Nephron progenitor cell (in vitro differentiated cells): ENCODE data around the gene MAGI2.

Experiments
- DNase-seq: peaks from one replicate; pipeline ENCODE4 v3.0.0; 2021
- H3K27ac Mint-ChIP-seq: 2 replicates; pipeline ENCODE4 v1.8.0; 2021; ENCODE audit warnings: mild to moderate bottlenecking, moderate library complexity, mixed read lengths
- H3K27me3 Mint-ChIP-seq: 2 replicates; pipeline ENCODE4 v1.8.0; 2021; ENCODE audit warnings: mild to moderate bottlenecking, low read depth, mixed read lengths; ENCODE audit not compliant: poor library complexity
- H3K36me3 Mint-ChIP-seq: 2 replicates; pipeline ENCODE4 v1.8.0; 2021; ENCODE audit warnings: low read depth, mixed read lengths
- H3K4me1 Mint-ChIP-seq: 2 replicates; pipeline ENCODE4 v1.8.0; 2021; ENCODE audit warnings: mixed read lengths
- H3K4me3 Mint-ChIP-seq: 2 replicates; pipeline ENCODE4 v1.8.0; 2021; ENCODE audit warnings: mild to moderate bottlenecking, moderate library complexity, mixed read lengths
- H3K9me3 Mint-ChIP-seq: 2 replicates; pipeline ENCODE4 v1.8.0; 2021; ENCODE audit warnings: mild to moderate bottlenecking, moderate library complexity, mixed read lengths
- TF ChIP-seq, protein P1 (sequence below): fragments of 200-600 bp; sonication (generic); IDR thresholded peaks from 2 replicates; pipeline ENCODE4 v1.5.0; 2021; ENCODE audit warnings: antibody characterized with exemption

Gene MAGI2

DNA sequence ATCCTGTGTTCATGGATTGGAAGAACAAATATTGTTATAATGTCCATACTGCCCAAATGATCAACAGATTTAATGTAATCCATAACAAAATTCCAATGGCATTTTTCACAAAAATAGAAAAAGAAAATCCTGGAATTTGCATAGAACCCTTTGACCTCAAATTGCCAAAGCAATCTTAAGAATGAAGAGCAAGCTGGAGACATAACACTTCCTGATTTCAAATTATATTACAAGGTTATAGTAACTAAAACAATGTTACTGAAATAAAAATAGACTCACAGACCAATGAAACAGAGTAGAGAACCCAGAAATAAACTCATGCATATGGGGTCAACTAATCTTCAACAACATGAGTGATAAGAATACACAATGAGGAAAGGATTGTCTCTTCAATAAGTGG lies 1352.4 kb downstream of the MAGI2 start:
- Mint-ChIP-seq H3K4me1 (peaks cover 5% of the 10 kb centered on the region), H3K27ac (no peak overlapping the region), H3K9me3 (no peaks in the 10 kb centered on the region), H3K27me3 (peaks cover 7% of the 10 kb centered on the region), H3K4me3 (no peak overlapping the region), H3K36me3 (no peaks in the 10 kb centered on the region)
- DNase-seq = no peak
- TF ChIP-seq, protein P1, sequence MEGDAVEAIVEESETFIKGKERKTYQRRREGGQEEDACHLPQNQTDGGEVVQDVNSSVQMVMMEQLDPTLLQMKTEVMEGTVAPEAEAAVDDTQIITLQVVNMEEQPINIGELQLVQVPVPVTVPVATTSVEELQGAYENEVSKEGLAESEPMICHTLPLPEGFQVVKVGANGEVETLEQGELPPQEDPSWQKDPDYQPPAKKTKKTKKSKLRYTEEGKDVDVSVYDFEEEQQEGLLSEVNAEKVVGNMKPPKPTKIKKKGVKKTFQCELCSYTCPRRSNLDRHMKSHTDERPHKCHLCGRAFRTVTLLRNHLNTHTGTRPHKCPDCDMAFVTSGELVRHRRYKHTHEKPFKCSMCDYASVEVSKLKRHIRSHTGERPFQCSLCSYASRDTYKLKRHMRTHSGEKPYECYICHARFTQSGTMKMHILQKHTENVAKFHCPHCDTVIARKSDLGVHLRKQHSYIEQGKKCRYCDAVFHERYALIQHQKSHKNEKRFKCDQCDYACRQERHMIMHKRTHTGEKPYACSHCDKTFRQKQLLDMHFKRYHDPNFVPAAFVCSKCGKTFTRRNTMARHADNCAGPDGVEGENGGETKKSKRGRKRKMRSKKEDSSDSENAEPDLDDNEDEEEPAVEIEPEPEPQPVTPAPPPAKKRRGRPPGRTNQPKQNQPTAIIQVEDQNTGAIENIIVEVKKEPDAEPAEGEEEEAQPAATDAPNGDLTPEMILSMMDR = no peak

DNA sequence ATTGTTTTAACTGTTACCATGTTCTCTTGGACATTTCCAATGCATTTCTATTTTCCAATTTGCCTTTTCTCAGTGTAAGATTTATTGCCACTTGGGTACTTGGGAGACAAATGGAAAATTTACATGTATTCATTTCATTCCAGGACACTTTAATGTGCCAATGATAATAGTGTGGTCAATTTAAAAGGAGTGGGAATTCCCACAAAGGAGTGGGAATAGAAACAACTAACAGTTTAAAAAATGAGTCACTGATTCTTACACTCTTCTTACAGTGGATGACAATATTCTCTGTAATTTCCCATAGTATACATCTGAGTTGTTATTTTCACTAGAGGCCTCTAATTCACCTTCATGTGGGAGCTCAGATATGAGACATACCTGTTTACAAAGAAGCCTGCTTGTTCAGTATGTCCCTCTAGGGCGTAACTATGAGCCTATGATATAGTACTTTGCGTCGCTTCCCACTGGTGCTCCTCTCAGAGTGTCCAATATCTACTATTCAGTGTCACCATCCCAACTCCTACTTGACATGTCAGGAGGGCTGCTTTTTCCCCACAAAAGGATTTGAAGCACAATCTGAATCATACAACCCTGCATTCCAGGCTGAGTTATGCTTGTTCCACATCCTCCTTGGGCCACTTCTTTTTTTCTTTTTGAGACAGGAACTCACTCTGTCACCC lies 1353.6 kb downstream of the MAGI2 start:
- TF ChIP-seq, protein P1 = no peak
- no peak for DNase-seq
- peaks cover 10% of the 10 kb centered on the region for H3K27me3 Mint-ChIP-seq
- H3K4me3 Mint-ChIP-seq = no peak overlapping the region
- peaks cover 5% of the 10 kb centered on the region for H3K4me1 Mint-ChIP-seq
- H3K27ac Mint-ChIP-seq = no peak overlapping the region
- no peaks in the 10 kb centered on the region for H3K9me3 Mint-ChIP-seq
- H3K36me3 Mint-ChIP-seq = no peaks in the 10 kb centered on the region

DNA sequence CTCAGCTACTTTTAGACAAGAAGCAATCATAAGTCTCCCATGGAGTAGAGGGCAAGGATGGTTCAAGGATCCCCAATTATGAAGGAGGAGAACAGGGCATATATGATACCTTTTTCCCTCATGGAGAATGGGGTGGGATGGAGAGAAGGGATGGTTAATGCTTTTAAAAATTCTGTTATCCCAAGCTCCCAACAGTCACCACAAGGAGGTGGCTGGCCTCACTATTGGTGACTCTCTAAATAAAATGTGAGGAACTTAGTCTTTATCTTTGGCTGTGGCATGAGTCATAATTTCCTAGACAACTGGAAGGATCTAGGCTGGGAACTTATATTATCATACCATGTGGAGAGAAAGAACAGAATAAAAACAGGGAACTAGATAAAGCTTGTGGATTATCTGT lies 1357.9 kb downstream of the MAGI2 start:
- Mint-ChIP-seq H3K27me3 (peaks cover 6% of the 10 kb centered on the region), H3K27ac (no peak overlapping the region), H3K9me3 (no peaks in the 10 kb centered on the region), H3K4me3 (no peak overlapping the region), H3K36me3 (no peaks in the 10 kb centered on the region), H3K4me1 (no peaks in the 10 kb centered on the region)
- TF ChIP-seq, protein P1 = no peak
- no peak for DNase-seq

DNA sequence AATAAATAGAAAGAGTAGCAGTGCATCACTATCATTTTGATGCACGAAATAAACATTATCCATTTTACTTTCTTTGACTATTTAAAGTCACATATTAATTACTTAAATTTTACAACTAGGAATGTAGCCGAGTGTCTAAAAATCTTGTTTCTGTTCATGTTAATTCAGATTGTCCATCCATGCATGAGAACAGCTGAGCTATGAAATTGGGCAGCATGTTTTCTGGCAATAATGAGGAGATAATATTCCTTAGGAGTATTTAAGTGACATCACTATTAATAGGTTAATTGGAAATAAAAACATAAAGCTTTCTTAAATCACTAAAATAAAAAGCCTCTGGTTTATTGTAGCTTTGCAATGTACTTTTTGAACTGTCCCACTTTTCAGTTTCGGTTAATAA lies 1361.1 kb downstream of the MAGI2 start:
- H3K9me3 Mint-ChIP-seq = no peaks in the 10 kb centered on the region
- H3K4me1 Mint-ChIP-seq = no peaks in the 10 kb centered on the region
- no peaks in the 10 kb centered on the region for H3K36me3 Mint-ChIP-seq
- no peak for DNase-seq
- H3K27ac Mint-ChIP-seq = no peak overlapping the region
- TF ChIP-seq, protein P1 = no peak
- peaks cover 3% of the 10 kb centered on the region for H3K27me3 Mint-ChIP-seq
- H3K4me3 Mint-ChIP-seq = no peak overlapping the region

- H3K4me1 Mint-ChIP-seq = no peaks in the 10 kb centered on the region
- TF ChIP-seq, protein P1 = no peak
- no peak overlapping the region for H3K27ac Mint-ChIP-seq
- H3K9me3 Mint-ChIP-seq = no peaks in the 10 kb centered on the region
- peaks cover 3% of the 10 kb centered on the region for H3K27me3 Mint-ChIP-seq
- no peak for DNase-seq
- H3K36me3 Mint-ChIP-seq = no peaks in the 10 kb centered on the region
- no peak overlapping the region for H3K4me3 Mint-ChIP-seq
These were observed 1362.9 kb downstream of the MAGI2 start for GRCh38 chr7:78090616-78091015.

GRCh38 chr7:78083476-78084120 lies 1369.9 kb downstream of the MAGI2 start:
- Mint-ChIP-seq H3K9me3 (no peaks in the 10 kb centered on the region), H3K4me1 (no peaks in the 10 kb centered on the region), H3K4me3 (no peak overlapping the region), H3K36me3 (no peaks in the 10 kb centered on the region), H3K27me3 (peaks cover 4% of the 10 kb centered on the region), H3K27ac (no peak overlapping the region)
- TF ChIP-seq, protein P1 = no peak
- no peak for DNase-seq
